DOHH2 (cell line): ENCODE data around the gene PTPRN2.

Experiments used
- EZH2phosphoT487 ChIP-seq: fragments of 200-600 bp; sonication (generic); IDR thresholded peaks from 2 replicates; pipeline ENCODE4 v1.6.1; 2017; ENCODE audit warnings: borderline replicate concordance, mild to moderate bottlenecking, antibody characterized with exemption, low read length, moderate library complexity, mixed read lengths
- TF ChIP-seq, protein P1 (sequence below): fragments of 200-600 bp; sonication (generic); IDR thresholded peaks from one replicate; pipeline ENCODE4 v1.5.1; 2014; ENCODE audit warnings: antibody characterized with exemption, mild to moderate bottlenecking, low read depth, low read length; ENCODE audit not compliant: poor library complexity, severe bottlenecking

DNA sequence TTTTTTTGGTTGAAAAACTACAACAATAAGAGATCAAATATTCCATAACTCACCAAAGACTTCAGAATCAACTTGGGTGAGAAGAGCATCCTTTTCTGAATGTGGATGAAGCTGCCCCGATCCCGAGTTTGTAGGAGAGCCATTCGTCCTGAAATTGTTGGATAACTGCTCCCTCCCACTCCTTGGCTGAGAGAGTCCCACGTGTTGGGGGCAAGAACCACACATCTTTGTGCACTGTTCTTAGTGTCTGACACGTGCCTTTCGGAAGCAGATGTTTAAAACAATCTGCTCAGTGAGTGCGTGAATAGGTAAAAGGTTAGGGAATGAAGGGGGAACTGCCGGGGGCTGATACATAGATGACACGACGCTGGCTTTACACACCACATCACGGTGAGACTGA lies 575.7 kb downstream of the PTPRN2 start:
- TF ChIP-seq, protein P1, sequence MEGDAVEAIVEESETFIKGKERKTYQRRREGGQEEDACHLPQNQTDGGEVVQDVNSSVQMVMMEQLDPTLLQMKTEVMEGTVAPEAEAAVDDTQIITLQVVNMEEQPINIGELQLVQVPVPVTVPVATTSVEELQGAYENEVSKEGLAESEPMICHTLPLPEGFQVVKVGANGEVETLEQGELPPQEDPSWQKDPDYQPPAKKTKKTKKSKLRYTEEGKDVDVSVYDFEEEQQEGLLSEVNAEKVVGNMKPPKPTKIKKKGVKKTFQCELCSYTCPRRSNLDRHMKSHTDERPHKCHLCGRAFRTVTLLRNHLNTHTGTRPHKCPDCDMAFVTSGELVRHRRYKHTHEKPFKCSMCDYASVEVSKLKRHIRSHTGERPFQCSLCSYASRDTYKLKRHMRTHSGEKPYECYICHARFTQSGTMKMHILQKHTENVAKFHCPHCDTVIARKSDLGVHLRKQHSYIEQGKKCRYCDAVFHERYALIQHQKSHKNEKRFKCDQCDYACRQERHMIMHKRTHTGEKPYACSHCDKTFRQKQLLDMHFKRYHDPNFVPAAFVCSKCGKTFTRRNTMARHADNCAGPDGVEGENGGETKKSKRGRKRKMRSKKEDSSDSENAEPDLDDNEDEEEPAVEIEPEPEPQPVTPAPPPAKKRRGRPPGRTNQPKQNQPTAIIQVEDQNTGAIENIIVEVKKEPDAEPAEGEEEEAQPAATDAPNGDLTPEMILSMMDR: no peak
- no peak for TF ChIP-seq EZH2phosphoT487
